ENCODE results near the gene GRHL1.

GRHL1 gene

GRCh38 chr2:9983401-9984216, 32.1 kb downstream of the GRHL1 start:
- peak; percentile 68 for DNase-seq (ENCODE audit: low read depth)
- no peak overlapping the region for H3K4me3 ChIP-seq (ENCODE audit: control insufficient read depth, low read depth, low read length)
- TF ChIP-seq CTCF (conservative IDR thresholded peaks at IDR 0.05; ENCODE audit: control insufficient read depth, insufficient read depth, low read depth, low read length): no peak

- TF ChIP-seq CTCF (conservative IDR thresholded peaks at IDR 0.05; ENCODE audit: control insufficient read depth, insufficient read depth, low read depth, low read length): peak; percentile 80
- no peak overlapping the region for H3K4me3 ChIP-seq (ENCODE audit: control insufficient read depth, low read depth, low read length)
- peak; percentile 67 for DNase-seq (ENCODE audit: low read depth)
Measured at GRCh38 chr2:9984217-9984739, 32.8 kb downstream of the GRHL1 start.

GRCh38 chr2:9984871-9985480, 33.5 kb downstream of the GRHL1 start:
- DNase-seq (ENCODE audit: low read depth): peak; percentile 50

GRCh38 chr2:9985531-9986328, 34.2 kb downstream of the GRHL1 start:
- no peak for TF ChIP-seq CTCF (conservative IDR thresholded peaks at IDR 0.05; ENCODE audit: control insufficient read depth, insufficient read depth, low read depth, low read length)
- no peak for DNase-seq (ENCODE audit: low read depth)
- H3K4me3 ChIP-seq (ENCODE audit: control insufficient read depth, low read depth, low read length): no peak overlapping the region

More at GRCh38 chr2:9984871-9985480, 33.5 kb downstream of the GRHL1 start:
- no peak for TF ChIP-seq CTCF (conservative IDR thresholded peaks at IDR 0.05; ENCODE audit: control insufficient read depth, insufficient read depth, low read depth, low read length)
- no peak overlapping the region for H3K4me3 ChIP-seq (ENCODE audit: control insufficient read depth, low read depth, low read length)

- H3K4me3 ChIP-seq (ENCODE audit: control insufficient read depth, low read depth, low read length): no peak overlapping the region
- no peak for TF ChIP-seq CTCF (conservative IDR thresholded peaks at IDR 0.05; ENCODE audit: control insufficient read depth, insufficient read depth, low read depth, low read length)
- DNase-seq (ENCODE audit: low read depth): no peak
Measured at GRCh38 chr2:9988320-9988719, 36.8 kb downstream of the GRHL1 start.

GRCh38 chr2:9990736-9991135, 39.2 kb downstream of the GRHL1 start:
- TF ChIP-seq CTCF (conservative IDR thresholded peaks at IDR 0.05; ENCODE audit: control insufficient read depth, insufficient read depth, low read depth, low read length): no peak
- no peak for DNase-seq (ENCODE audit: low read depth)

More at GRCh38 chr2:9990736-9991135, 39.2 kb downstream of the GRHL1 start:
- no peak overlapping the region for H3K4me3 ChIP-seq (ENCODE audit: control insufficient read depth, low read depth, low read length)

Measured in fibroblast of mammary gland (primary cell).